GM12878 (cell line): ENCODE data around the gene HSF5. TPM values are rescaled to one million over a fixed set of nuclear protein-coding genes. Genes with fewer than 3 reads are reported as not detected.
"Not testable (repeated sequence)": the region's sequence is repeated elsewhere in the genome, so short reads cannot be mapped to it uniquely, and the experiment has no call there.

ENCODE experiments used
- ATAC-seq: fragments of 200-7000 bp; cut with Tn5 transposase; 3 replicates; pipeline ENCODE4 v1.9.1; 2020; ENCODE audit warnings: mild to moderate bottlenecking, moderate library complexity
- BruUV-seq: library from RNA; stranded (reverse); fragments of 400-500 nt; replicated peaks from 2 replicates; lab custom pipeline; 2021; lab: Mats Ljungman, UMichigan
- CTCF ChIA-PET: fragments of 300-600 bp; sonication (Branson Sonifier 250); formaldehyde crosslinking; extraction: SDS; loops from one replicate; lab custom pipeline; 2021; ENCODE audit warnings: inconsistent platforms; lab: Yijun Ruan, JAX
- POLR2A ChIA-PET: fragments of 350-600 bp; formaldehyde crosslinking; extraction: SDS; loops from one replicate; lab custom pipeline; 2021; ENCODE audit warnings: inconsistent platforms; lab: Charles Lee
- RAD21 ChIA-PET: fragments of 300-600 bp; sonication (Branson Sonifier 250); formaldehyde crosslinking; loops from one replicate; lab custom pipeline; 2023; ENCODE audit warnings: antibody characterized with exemption; ENCODE audit not compliant: unreplicated experiment; lab: Charles Lee
- SMC1A ChIA-PET: fragments of 300-600 bp; sonication (Branson Sonifier 250); formaldehyde crosslinking; loops from one replicate; lab custom pipeline; 2023; ENCODE audit not compliant: unreplicated experiment, uncharacterized antibody; lab: Charles Lee
- DNase-seq: peaks from one replicate; pipeline ENCODE4 v3.0.0-alpha.2; 2011; ENCODE audit warnings: low read depth, low spot score
- FAIRE-seq: peaks from 3 replicates; lab custom pipeline; 2011; peaks lifted over from hg19 to GRCh38; lab: Jason Lieb, UNC
- H2AFZ ChIP-seq: 2 replicates; pipeline ENCODE4 v1.6.0; 2011; ENCODE audit warnings: low read depth, low read length, control low read depth; ENCODE audit not compliant: control insufficient read depth
- H3K27ac ChIP-seq: 2 replicates; pipeline ENCODE4 v1.5.1; 2011; ENCODE audit warnings: control low read depth; ENCODE audit not compliant: control insufficient read depth, insufficient read depth
- H3K27me3 ChIP-seq, 2 experiments: replicated peaks in 1 of 2; 2 replicates each; pipeline versions ENCODE4 v1.6.0 to v1.6.1; 2011; ENCODE audit warnings: low read length in 1 of 2; ENCODE audit not compliant: control insufficient read depth in 2 of 2, insufficient read depth in 2 of 2
- H3K36me3 ChIP-seq, 2 experiments: 2 replicates each; pipeline ENCODE4 v1.5.1; 2011; ENCODE audit warnings: low read length in 1 of 2; ENCODE audit not compliant: control insufficient read depth in 2 of 2, insufficient read depth in 2 of 2
- H3K4me1 ChIP-seq: 2 replicates; pipeline ENCODE4 v1.6.1; 2011; ENCODE audit warnings: mild to moderate bottlenecking, low read length, moderate library complexity, mixed read lengths; ENCODE audit not compliant: control insufficient read depth, insufficient read depth
- H3K4me2 ChIP-seq: 2 replicates; pipeline ENCODE4 v1.6.0; 2011; ENCODE audit warnings: control low read depth; ENCODE audit not compliant: control insufficient read depth, insufficient read depth
- H3K4me3 ChIP-seq: fragments of 200-600 bp; sonication (generic); 2 replicates; pipeline ENCODE4 v1.5.1; 2016
- H3K79me2 ChIP-seq: 2 replicates; pipeline ENCODE4 v1.6.0; 2011; ENCODE audit warnings: low read length; ENCODE audit not compliant: control insufficient read depth, insufficient read depth
- H3K9ac ChIP-seq: 2 replicates; pipeline ENCODE4 v1.8.0; 2011; ENCODE audit warnings: low read length, control low read depth, mixed read lengths; ENCODE audit not compliant: control insufficient read depth, insufficient read depth
- H3K9me3 ChIP-seq: replicated peaks from 3 replicates; pipeline ENCODE4 v1.5.1; 2011; ENCODE audit warnings: mild to moderate bottlenecking, low read length; ENCODE audit not compliant: control insufficient read depth, insufficient read depth
- H4K20me1 ChIP-seq: 2 replicates; pipeline ENCODE4 v1.6.0; 2011; ENCODE audit not compliant: control insufficient read depth, insufficient read depth
- BHLHE40 ChIP-seq, 2 experiments: fragments of 450-650 bp in 1 of 2; IDR thresholded peaks; 2 replicates each; pipeline ENCODE4 v1.6.1; 2011 to 2017; ENCODE audit warnings: low read depth in 2 of 2, borderline replicate concordance in 1 of 2, improper control_type of control experiment in 1 of 2, low read length in 1 of 2, mild to moderate bottlenecking in 1 of 2
- POLR2AphosphoS2 ChIP-seq: IDR thresholded peaks from 2 replicates; pipeline ENCODE4 v1.6.1; 2011; ENCODE audit warnings: low read depth, mild to moderate bottlenecking, low read length, improper control_type of control experiment, moderate library complexity
- TAF1 ChIP-seq: IDR thresholded peaks from 2 replicates; pipeline ENCODE4 v1.6.1; 2011; ENCODE audit warnings: mild to moderate bottlenecking, low read depth, low read length, borderline replicate concordance
- WGBS: methylation state at CpG from one replicate; pipeline ENCODE4 v1.1.6; 2016; ENCODE audit warnings: low lambda C conversion rate; ENCODE audit not compliant: insufficient replicate concordance, insufficient coverage; ENCODE audit errors: missing lambda C conversion rate; 5-methylcytosine and 5-hydroxymethylcytosine counted together
- in situ Hi-C: fragments of 300-500 bp; cut with MboI; formaldehyde crosslinking; loops from 9 replicates; pipeline ENCODE4 v1.14.3; 2018; ENCODE audit warnings: mixed read lengths
- intact Hi-C: fragments of 100-400 bp; cut with micrococcal nuclease; formaldehyde crosslinking; loops from one replicate; pipeline ENCODE4 v1.14.2; 2022; ENCODE audit not compliant: unreplicated experiment
- polyA plus RNA-seq, 11 experiments: library from polyadenylated mRNA; depleted of rRNA in 4 of 11; unstranded in 6 of 11; stranded (reverse) in 5 of 11; fragments of >200 nt; fragmentation: Nextera tagmentation in 4 of 11; fragmentation: Illumina TruSeq in 1 of 11; extraction: Ambion mirVana in 4 of 11; extraction: Trizol in 1 of 11; gene quantifications; 1 replicate in 1 of 11; 2 replicates in 10 of 11; pipeline versions ENCODE4 v1.2.1 to v1.2.3, GENCODE V29; 2011 to 2016; ENCODE audit warnings: inconsistent platforms in 2 of 11, missing spikeins in 2 of 11, low read depth in 1 of 11
- total RNA-seq, 4 experiments: library from RNA; depleted of rRNA in 3 of 4; stranded (reverse); fragments of >200 nt in 3 of 4; fragmentation: Illumina TruSeq in 1 of 4; extraction: Trizol in 1 of 4; gene quantifications; 2 replicates each; pipeline versions ENCODE4 v1.2.1 to v1.2.3, GENCODE V29; 2013 to 2021

The HSF5 gene
- total and polyA plus RNA-seq, 10 of the 15 experiments (the other 5 are each of a cell fraction or from before 2014, with no cell fraction given), result 0.02 to 0.18 (median 0.06) TPM; not detected in 4

GRCh38 chr17:58503134-58503533 is 14.9 kb upstream of the HSF5 start:
- ChIA-PET SMC1A (interaction anchor here (1.3 to 4.0 kb wide), 2 partner anchors 11 to 16 kb away, joined by 3 to 22 read pairs; partner anchors contain the start of gene MTMR4), RAD21 (interaction anchor here (0.6 kb wide), 1 partner anchor 72 kb away, joined by 3 read pairs; no protein-coding TSS in a partner anchor)
- Histone ChIP-seq H3K4me1 (peaks cover 20% of the 10 kb centered on the region), H3K36me3 (peaks cover 19 to 62% of the 10 kb centered on the region in 2 experiments)
- peak; percentile 41 for FAIRE-seq
- DNase-seq, ATAC-seq, H3K9ac ChIP-seq, CTCF ChIA-PET, H3K27me3 ChIP-seq, H3K79me2 ChIP-seq, H3K4me2 ChIP-seq, BruUV-seq, H4K20me1 ChIP-seq, H3K27ac ChIP-seq, H3K9me3 ChIP-seq, POLR2A ChIA-PET, H2AFZ ChIP-seq, intact Hi-C loops, H3K4me3 ChIP-seq, in situ Hi-C loops: not testable (repeated sequence)
- WGBS, result 99% methylated on average over 6 of the region's 6 CpGs

GRCh38 chr17:58501451-58501850 is 13.2 kb upstream of the HSF5 start:
- ChIA-PET CTCF (interaction anchor here (0.6 kb wide), 1 partner anchor 85 kb away, joined by 3 read pairs; no protein-coding TSS in a partner anchor), SMC1A (interaction anchor here (1.1 to 4.0 kb wide), 2 partner anchors 13 to 459 kb away, joined by 3 to 22 read pairs; partner anchors contain the start of gene MTMR4), POLR2A (interaction anchor here (0.7 kb wide), 1 partner anchor 42 kb away, joined by 3 read pairs; no protein-coding TSS in a partner anchor), RAD21 (no interaction called here)
- Histone ChIP-seq H3K36me3 (peaks cover 15 to 59% of the 10 kb centered on the region in 2 experiments), H3K4me1 (peaks cover 20% of the 10 kb centered on the region), H3K9me3 (no peaks in the 10 kb centered on the region), H2AFZ (no peak overlapping the region), H3K79me2 (peaks cover 8% of the 10 kb centered on the region), H4K20me1 (no peaks in the 10 kb centered on the region; the same call in 1 of the 2 replicates), H3K4me2 (no peak overlapping the region), H3K4me3 (no peak overlapping the region), H3K9ac (no peak overlapping the region), H3K27me3 (no peaks in the 10 kb centered on the region), H3K27ac (no peak overlapping the region)
- no peak for ATAC-seq
- intact Hi-C loops, result no loop called here
- FAIRE-seq, result no peak
- BruUV-seq, result no TSS peak
- DNase-seq, result no peak
- TF ChIP-seq TAF1 (no peak), POLR2AphosphoS2 (no peak), BHLHE40 (IDR thresholded peaks at IDR 0.05; ENCODE audit: borderline replicate concordance in 1 of 2, low read depth in 2 of 2, low read length in 1 of 2) (no peak)
- 89% methylated on average over 7 of the region's 7 CpGs for WGBS
- in situ Hi-C loops, result no loop called here
